ENCODE data around the gene TMEM242. TPM values are rescaled to one million over a fixed set of nuclear protein-coding genes. Genes with fewer than 3 reads are reported as not detected.

Gene TMEM242
- total and polyA plus RNA-seq, 2 of the 13 experiments (the other 11 are each of a cell fraction or from before 2014, with no cell fraction given), result 5.6 to 11.1 TPM

GRCh38 chr6:157326979-157327378, 3.7 kb upstream of the TMEM242 start:
- H3K4me2 ChIP-seq (ENCODE audit: low read depth, low read length), result peak overlapping the region; percentile 36
- H3K79me2 ChIP-seq (ENCODE audit: insufficient read depth, low read length), result peaks cover 9% of the 10 kb centered on the region
- H2AFZ ChIP-seq (ENCODE audit: low read length), result no peak overlapping the region
- FAIRE-seq (no peak), ATAC-seq (no peak), DNase-seq (ENCODE audit: low spot score) (peak; percentile 56)
- H3K27me3 ChIP-seq (ENCODE audit: control insufficient read depth in 1 of 2, insufficient read depth in 2 of 2, low read length in 2 of 2), result no peaks in the 10 kb centered on the region; a peak in 2 of 5 replicates
- no peak overlapping the region for H3K4me3 ChIP-seq (replicated peaks in 1 of 3; ENCODE audit: insufficient read depth in 1 of 3, low read depth in 2 of 3, low read length in 3 of 3)
- H3K36me3 ChIP-seq (replicated peaks in 1 of 2; ENCODE audit: control insufficient read depth in 1 of 2, insufficient read depth in 2 of 2, low read length in 2 of 2), result no peaks in the 10 kb centered on the region
- WGBS (ENCODE audit: low lambda C conversion rate), result 2% methylated on average over 6 of the region's 6 CpGs
- intact Hi-C loops (cut with micrococcal nuclease; ENCODE audit: unreplicated experiment), result loop anchor here (5.0 kb wide), 1 partner anchor 205 kb away; no protein-coding TSS in a partner anchor
- no TSS peak for BruUV-seq (replicated peaks)
- H4K20me1 ChIP-seq (ENCODE audit: insufficient read depth, low read length), result no peaks in the 10 kb centered on the region
- in situ Hi-C loops (cut with HindIII; ENCODE audit: extremely low pct_ligation_motif_present, low pct_unique_long_range_greater_than_20kb), result no loop called here
- ChIA-PET POLR2A (no interaction called here), CTCF (ENCODE audit: low intra/inter-chr PET ratio, low total read pairs) (no interaction called here)
- no peak overlapping the region for H3K27ac ChIP-seq (ENCODE audit: extremely low read length, insufficient read depth, low read length)
- no peaks in the 10 kb centered on the region for H3K9me3 ChIP-seq (ENCODE audit: low read length)
- peaks cover 61% of the 10 kb centered on the region for H3K4me1 ChIP-seq (ENCODE audit: insufficient read depth, low read length)
- no peak overlapping the region for H3K9ac ChIP-seq (ENCODE audit: insufficient read depth, low read depth, low read length)
- TF ChIP-seq TFAP4 (IDR thresholded peaks at IDR 0.05; ENCODE audit: borderline replicate concordance, low read depth) (peak; percentile 86), ARID5B (CRISPR knock-in tag; IDR thresholded peaks at IDR 0.05) (peak; percentile 50; the same call in 1 of the 2 replicates), ZBTB26 (CRISPR knock-in tag; IDR thresholded peaks at IDR 0.05; ENCODE audit: borderline replicate concordance) (no peak), E2F5 (CRISPR knock-in tag; conservative IDR thresholded peaks at IDR 0.05) (no peak), DNMT3B (CRISPR knock-in tag; conservative IDR thresholded peaks at IDR 0.05) (no peak), ZNF230 (CRISPR knock-in tag; IDR thresholded peaks at IDR 0.05) (no peak), ZNF354B (CRISPR knock-in tag; IDR thresholded peaks at IDR 0.05) (no peak), RARA (CRISPR knock-in tag; IDR thresholded peaks at IDR 0.05) (peak; percentile 92), FOXA3 (CRISPR knock-in tag; IDR thresholded peaks at IDR 0.05) (0 out of 2 replicates have a peak, but pooled peaks have one; percentile 16), FOXP1 (IDR thresholded peaks at IDR 0.05) (no peak), FOXP1 (CRISPR knock-in tag; IDR thresholded peaks at IDR 0.05) (0 out of 2 replicates have a peak, but pooled peaks have one; percentile 24), KLF13 (CRISPR knock-in tag; IDR thresholded peaks at IDR 0.05) (no peak), BCL6 (CRISPR knock-in tag; IDR thresholded peaks at IDR 0.05) (peak; percentile 70), GATAD1 (CRISPR knock-in tag; IDR thresholded peaks at IDR 0.05) (no peak), TEAD3 (CRISPR knock-in tag; optimal IDR thresholded peaks at IDR 0.05; ENCODE audit: borderline replicate concordance) (peak; percentile 66), ZBTB14 (CRISPR knock-in tag; IDR thresholded peaks at IDR 0.05) (no peak), SAP130 (CRISPR knock-in tag; IDR thresholded peaks at IDR 0.05; ENCODE audit: low read depth) (peak; percentile 42)
